ENCODE measurements around the gene RAI14.

RAI14 gene

GRCh38 chr5:34831303-34831702 is 175.2 kb downstream of the RAI14 start:
- no peak for DNase-seq

DNA sequence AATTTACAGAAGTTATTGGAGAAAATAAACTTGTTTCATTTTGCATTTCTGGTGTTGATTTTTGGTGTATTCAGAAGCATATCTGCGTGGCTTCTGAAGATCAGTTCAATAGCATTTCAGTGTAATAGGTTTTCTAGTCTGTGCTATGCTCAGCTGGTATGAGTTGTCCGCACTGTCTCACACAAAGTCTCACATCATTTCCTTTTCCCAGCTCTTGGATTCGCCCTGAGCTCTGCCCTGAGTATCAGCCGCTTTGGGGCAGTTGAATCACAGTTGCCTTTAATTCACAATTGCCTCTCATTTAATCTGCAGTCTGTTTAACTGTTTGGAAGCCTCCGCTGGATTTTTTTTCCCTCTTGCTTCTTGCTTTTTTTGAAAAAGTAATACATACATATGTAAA is 176.4 kb downstream of the RAI14 start:
- DNase-seq = no peak

GRCh38 chr5:34833090-34833489 is 177.0 kb downstream of the RAI14 start:
- no peak for DNase-seq

DNA sequence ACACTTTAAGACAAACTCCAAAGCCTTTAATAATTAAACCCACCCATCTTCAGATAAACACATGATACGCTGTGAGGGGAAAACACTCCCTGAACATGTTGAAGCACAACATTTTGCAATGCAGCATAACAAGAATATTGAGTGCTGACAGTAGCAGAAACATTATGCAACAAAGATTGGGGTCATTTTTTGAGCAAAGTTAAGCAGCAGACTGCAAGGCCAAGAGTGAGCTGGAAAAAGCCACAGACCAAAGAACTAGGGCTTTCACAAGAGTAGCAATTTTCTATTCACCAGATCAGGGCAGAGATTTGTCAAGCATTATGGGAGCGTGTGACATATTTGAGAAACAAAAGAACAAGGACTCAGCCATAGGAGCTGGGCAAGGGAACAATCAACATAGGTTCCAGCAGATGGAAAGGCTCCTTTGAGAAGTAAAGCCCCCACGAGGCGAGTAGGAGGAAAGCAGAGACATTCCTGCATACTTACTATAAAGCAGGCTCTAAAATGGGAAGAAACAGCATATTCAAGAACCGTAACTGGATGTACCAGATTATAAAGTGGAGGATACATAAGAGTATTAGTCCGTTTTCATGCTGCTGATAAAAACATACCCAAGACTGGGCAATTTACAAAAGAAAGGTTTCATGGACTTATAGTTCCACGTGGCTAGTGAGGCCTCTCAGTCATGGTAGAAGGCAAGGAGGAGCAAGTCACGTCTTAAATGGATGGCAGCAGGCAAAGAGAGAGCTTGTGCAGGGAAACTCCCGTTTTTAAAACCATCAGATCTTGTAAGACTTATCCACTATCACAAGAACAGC is 178.1 kb downstream of the RAI14 start:
- DNase-seq = no peak

DNA sequence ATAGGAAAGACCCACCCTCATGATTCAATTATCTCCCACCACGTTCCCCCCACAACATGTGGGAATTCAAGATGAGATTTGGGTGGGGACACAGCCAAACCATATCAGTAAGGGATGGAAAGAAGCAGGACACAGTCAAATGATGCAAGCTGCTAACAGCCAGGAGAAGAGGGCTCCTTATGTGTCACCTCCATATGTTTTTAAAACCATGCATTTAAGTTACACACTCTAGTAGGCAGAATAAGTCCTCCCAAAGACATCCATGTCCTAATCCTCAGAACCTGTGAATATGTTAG is 178.6 kb downstream of the RAI14 start:
- DNase-seq = no peak

- DNase-seq = no peak
Measured at GRCh38 chr5:34835664-34836063, 179.5 kb downstream of the RAI14 start.

- DNase-seq = peak; percentile 91
Measured at GRCh38 chr5:34838785-34839714, 182.9 kb downstream of the RAI14 start, which contains the start of gene TTC23L. Gene TTC23L, plus strand, starts transcription at chr5:34839164. Its CDS starts 1,508 bp downstream, at chr5:34840672.

DNA sequence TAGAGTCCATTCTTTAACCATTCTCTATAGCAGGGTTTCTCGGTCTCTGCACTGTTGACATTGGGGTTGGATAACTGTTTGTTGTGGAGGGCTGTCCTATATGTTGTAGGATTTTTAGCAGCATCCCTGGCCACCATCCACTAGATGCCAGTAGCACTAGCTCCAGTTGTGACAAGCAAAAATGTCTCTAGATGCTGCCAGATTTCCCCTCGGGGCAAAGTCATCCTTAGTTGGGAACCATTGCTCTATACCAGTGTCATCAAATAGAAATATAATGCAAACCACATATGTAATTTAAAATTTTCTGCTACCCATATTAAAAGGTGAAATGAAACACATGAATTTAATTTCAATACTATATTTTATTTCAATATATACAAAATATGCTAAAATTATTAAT is 185.7 kb downstream of the RAI14 start:
- DNase-seq = no peak

DNA sequence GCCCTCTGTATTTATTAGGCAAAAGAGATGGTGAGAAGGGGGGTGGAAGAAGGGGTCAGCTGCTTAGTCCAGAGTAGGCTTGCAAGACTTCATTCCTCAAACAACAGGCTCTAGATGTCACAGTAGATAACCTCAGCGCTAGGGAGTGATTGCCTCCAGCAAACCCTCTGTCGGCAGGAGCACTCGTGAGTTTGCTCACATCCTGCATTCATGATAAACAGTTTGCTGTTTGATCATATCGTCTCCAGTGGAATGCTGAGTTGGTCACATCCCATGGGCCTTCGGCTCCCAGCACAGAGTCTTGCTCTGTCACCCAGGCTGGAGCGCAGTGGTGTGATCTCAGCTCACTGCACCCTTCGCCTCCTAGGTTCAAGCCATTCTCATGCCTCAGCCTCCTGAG is 186.4 kb downstream of the RAI14 start:
- DNase-seq = no peak

GRCh38 chr5:34843497-34843896 is 187.4 kb downstream of the RAI14 start:
- DNase-seq = no peak

GRCh38 chr5:34844106-34844505 is 188.0 kb downstream of the RAI14 start:
- DNase-seq = no peak

DNA sequence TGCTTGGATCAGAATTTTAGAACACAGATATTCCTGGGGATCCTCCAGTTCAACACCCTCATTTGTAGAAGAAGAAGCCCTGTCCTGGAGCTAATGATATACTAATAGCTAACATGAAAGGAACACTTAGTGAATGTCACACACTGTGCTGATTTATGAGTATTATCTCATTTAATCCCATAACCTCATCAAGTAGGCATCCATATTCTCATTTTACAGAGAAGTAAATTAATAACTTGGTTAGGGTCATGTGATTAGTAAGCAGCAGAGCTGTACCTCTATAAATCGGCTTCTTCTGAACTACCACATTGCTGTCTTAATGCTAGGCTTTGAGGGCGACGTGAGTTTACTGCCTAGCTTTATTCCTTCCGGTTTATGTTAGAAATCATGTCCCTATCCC is 188.9 kb downstream of the RAI14 start:
- no peak for DNase-seq

DNA sequence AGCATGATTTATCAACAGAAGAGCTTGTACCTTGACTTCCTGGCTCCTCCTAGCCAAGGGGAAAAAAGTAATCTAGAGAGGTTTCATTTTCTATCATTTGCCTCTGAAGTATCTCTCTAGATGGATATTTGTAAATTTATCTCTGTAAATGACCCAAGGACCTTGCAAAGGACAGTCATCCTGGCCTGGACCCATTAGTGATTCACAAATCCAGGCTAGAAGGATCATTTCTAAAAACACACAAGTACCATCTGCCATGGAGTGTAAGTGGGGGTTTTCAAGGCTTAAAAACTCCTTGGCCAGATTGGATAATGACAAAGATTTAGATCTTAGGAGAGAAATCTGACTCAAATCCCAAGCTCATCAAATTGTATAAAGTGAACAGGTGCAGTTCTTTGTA is 190.9 kb downstream of the RAI14 start:
- DNase-seq = no peak

GRCh38 chr5:34847552-34847951 is 191.4 kb downstream of the RAI14 start:
- no peak for DNase-seq

DNA sequence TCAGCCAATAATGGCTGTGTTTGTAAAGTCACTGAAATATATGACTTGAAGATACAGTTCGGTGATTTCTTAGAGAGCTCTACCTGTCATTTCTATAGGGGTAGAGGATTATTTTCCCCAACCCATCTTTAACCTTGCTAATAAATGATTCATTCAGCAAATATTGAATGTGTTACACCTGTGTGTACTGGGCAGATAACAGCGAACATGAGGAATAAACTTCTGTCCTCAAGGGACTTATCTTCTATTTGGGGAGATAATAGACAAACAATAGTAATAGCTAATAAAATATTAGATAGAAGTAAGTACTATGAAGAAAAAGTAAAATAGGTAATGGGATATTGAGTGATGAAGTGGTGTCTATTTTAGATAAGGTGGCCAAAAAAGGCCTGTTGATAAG is 192.1 kb downstream of the RAI14 start:
- DNase-seq = no peak

DNA sequence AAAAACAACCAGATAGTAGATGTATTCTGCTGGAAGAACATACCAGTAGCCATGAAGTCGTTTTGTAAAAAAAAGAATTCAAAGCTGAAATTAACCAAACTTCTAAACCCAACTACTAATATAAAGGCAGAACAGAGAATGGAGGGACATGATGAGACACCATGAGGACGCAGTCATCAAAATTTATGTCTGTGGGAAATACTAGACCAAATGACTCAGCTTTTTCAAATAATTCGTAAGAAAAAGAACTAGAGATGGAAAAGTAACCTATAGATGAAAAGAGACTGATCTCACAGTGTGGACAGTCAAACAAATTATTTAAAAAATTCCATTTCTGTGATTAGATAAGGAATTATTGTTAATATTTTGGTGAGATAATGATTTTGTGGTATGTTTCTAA is 193.1 kb downstream of the RAI14 start:
- no peak for DNase-seq

- no peak for DNase-seq
Measured at GRCh38 chr5:34854459-34855174, 198.5 kb downstream of the RAI14 start.

DNA sequence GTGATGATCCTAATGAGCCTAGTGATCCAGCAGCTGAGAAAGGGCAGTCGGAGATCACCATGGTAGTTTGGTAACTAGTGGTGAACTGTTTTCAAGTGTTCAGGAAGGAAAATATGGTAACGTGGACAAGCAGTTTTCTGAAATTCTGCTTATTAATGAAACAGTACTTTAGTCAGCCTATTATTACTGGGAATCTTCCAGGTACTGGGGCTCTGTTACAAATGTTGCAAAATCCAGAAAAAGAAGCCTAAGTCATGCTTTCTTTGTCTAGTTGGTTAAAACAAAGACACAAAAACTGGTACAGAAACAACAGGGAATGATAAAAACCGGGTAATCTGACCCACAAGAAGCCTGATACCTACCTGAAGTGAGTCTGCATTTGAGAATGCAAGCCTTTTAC is 201.0 kb downstream of the RAI14 start:
- DNase-seq = no peak

- no peak for DNase-seq
Measured at GRCh38 chr5:34857894-34858293, 201.8 kb downstream of the RAI14 start.

DNA sequence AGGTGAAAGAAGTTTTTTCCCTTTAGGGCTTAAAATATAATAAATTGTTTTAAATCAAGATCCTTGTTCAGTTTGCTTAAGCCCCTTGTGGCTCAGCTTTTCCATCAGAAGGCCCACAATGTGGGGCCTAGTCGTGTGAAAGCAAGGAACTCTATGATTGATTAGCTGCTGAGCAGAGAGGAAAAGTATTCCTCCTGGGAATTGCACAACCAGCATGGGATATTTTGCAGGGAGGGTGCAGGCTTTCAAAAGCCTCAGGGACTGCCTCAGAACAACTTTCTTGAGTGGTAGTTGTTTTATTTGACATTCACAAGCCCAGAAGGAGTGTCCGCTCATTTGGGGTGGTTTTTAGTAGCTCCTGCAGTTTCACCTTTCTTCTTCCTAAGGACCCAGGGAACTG is 202.7 kb downstream of the RAI14 start:
- DNase-seq = no peak

- DNase-seq = no peak
Measured at GRCh38 chr5:34859253-34859652, 203.1 kb downstream of the RAI14 start.

- DNase-seq = no peak
Measured at GRCh38 chr5:34863946-34864345, 207.8 kb downstream of the RAI14 start.

- no peak for DNase-seq
Measured at GRCh38 chr5:34865091-34865490, 209.0 kb downstream of the RAI14 start.
